ENCODE data around the gene BRD1. TPM values are rescaled to one million over a fixed set of nuclear protein-coding genes. Genes with fewer than 3 reads are reported as not detected.

Gene BRD1
- polyA plus RNA-seq, 1 donor from 2014 or later: 79.3 TPM

- no peaks in the 10 kb centered on the region for H3K36me3 ChIP-seq (ENCODE audit: insufficient read depth, low read length)
- H3K9me3 ChIP-seq (ENCODE audit: low read length): peaks cover 5% of the 10 kb centered on the region
- TF ChIP-seq MXI1 (conservative IDR thresholded peaks at IDR 0.05; ENCODE audit: poor library complexity, severe bottlenecking) (no peak), EP300 (conservative IDR thresholded peaks at IDR 0.05; ENCODE audit: poor library complexity, severe bottlenecking) (no peak), EZH2 (IDR thresholded peaks at IDR 0.05; ENCODE audit: borderline replicate concordance, insufficient read depth, low read length, poor library complexity, severe bottlenecking) (no peak), SMC3 (conservative IDR thresholded peaks at IDR 0.05; ENCODE audit: poor library complexity) (no peak), RAD21 (conservative IDR thresholded peaks at IDR 0.05) (no peak), POLR2AphosphoS5 (IDR thresholded peaks at IDR 0.05) (no peak), CTCF (IDR thresholded peaks at IDR 0.05; ENCODE audit: poor library complexity, severe bottlenecking) (no peak), TAF1 (IDR thresholded peaks at IDR 0.05; ENCODE audit: low read depth) (no peak)
- TF ChIP-seq, protein P1, sequence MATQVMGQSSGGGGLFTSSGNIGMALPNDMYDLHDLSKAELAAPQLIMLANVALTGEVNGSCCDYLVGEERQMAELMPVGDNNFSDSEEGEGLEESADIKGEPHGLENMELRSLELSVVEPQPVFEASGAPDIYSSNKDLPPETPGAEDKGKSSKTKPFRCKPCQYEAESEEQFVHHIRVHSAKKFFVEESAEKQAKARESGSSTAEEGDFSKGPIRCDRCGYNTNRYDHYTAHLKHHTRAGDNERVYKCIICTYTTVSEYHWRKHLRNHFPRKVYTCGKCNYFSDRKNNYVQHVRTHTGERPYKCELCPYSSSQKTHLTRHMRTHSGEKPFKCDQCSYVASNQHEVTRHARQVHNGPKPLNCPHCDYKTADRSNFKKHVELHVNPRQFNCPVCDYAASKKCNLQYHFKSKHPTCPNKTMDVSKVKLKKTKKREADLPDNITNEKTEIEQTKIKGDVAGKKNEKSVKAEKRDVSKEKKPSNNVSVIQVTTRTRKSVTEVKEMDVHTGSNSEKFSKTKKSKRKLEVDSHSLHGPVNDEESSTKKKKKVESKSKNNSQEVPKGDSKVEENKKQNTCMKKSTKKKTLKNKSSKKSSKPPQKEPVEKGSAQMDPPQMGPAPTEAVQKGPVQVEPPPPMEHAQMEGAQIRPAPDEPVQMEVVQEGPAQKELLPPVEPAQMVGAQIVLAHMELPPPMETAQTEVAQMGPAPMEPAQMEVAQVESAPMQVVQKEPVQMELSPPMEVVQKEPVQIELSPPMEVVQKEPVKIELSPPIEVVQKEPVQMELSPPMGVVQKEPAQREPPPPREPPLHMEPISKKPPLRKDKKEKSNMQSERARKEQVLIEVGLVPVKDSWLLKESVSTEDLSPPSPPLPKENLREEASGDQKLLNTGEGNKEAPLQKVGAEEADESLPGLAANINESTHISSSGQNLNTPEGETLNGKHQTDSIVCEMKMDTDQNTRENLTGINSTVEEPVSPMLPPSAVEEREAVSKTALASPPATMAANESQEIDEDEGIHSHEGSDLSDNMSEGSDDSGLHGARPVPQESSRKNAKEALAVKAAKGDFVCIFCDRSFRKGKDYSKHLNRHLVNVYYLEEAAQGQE (IDR thresholded peaks at IDR 0.05; ENCODE audit: borderline replicate concordance): no peak
- H3K4me2 ChIP-seq (ENCODE audit: low read length): no peak overlapping the region
- H4K20me1 ChIP-seq (ENCODE audit: insufficient read depth): peaks cover 22% of the 10 kb centered on the region
- no peak overlapping the region for H3K9ac ChIP-seq (ENCODE audit: low read length)
- H2AFZ ChIP-seq (ENCODE audit: low read depth, low read length): no peak overlapping the region
- no peaks in the 10 kb centered on the region for H3K27me3 ChIP-seq (ENCODE audit: insufficient read depth, low read depth, low read length)
- no peak overlapping the region for H3K27ac ChIP-seq (ENCODE audit: low read length)
- H3F3A ChIP-seq (ENCODE audit: insufficient read depth, low read length, poor library complexity, severe bottlenecking): no peaks in the 10 kb centered on the region
- no peaks in the 10 kb centered on the region for H3K9me2 ChIP-seq (ENCODE audit: insufficient read depth, low read length)
- no peak overlapping the region for H3K4me3 ChIP-seq (ENCODE audit: low read length)
- H3K79me2 ChIP-seq (replicated peaks; ENCODE audit: insufficient read depth, low read length): peaks cover 83% of the 10 kb centered on the region
Measured at GRCh38 chr22:49811020-49811791, 16.5 kb downstream of the BRD1 start.

DNA sequence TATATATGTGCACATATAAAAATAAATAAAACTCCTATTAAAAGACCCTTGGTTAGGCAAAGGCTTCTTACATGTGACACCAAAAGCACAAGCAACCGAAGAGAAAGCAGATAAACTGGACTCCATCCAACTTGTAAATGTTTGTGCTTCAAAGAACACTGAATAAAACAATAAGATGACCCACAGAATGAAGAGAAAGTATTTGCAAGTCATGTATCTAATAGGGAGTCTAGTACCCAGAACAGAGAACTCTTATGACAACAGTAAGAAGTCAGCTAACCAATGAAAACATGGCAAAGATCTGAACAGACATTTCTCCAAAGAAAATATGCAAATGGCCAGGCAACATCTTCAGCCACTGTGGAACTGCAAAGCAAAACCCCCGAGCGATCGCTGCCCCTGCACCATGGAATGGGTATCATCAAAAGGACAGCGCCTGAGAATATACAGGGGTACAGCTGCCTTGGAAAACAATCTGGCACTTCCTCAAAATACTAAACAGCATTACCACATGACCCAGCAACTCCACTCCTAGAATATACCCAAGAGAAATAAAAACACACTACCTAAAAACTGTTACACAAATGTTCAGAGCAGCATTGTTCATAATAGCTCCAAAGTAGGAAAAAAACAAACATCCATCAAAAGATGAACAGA lies 17.2 kb downstream of the BRD1 start:
- Histone ChIP-seq H3K4me3 (ENCODE audit: low read length) (no peak overlapping the region), H3K27ac (ENCODE audit: low read length) (no peak overlapping the region), H3K4me2 (ENCODE audit: low read length) (no peak overlapping the region), H2AFZ (ENCODE audit: low read depth, low read length) (no peak overlapping the region), H3K9me3 (ENCODE audit: low read length) (peaks cover 5% of the 10 kb centered on the region), H3K27me3 (ENCODE audit: insufficient read depth, low read depth, low read length) (no peaks in the 10 kb centered on the region), H3K36me3 (ENCODE audit: insufficient read depth, low read length) (no peaks in the 10 kb centered on the region), H3K9ac (ENCODE audit: low read length) (no peak overlapping the region), H3K79me2 (replicated peaks; ENCODE audit: insufficient read depth, low read length) (peaks cover 83% of the 10 kb centered on the region), H4K20me1 (ENCODE audit: insufficient read depth) (peaks cover 15% of the 10 kb centered on the region), H3K9me2 (ENCODE audit: insufficient read depth, low read length) (no peaks in the 10 kb centered on the region), H3F3A (ENCODE audit: insufficient read depth, low read length, poor library complexity, severe bottlenecking) (no peaks in the 10 kb centered on the region)
- TF ChIP-seq EZH2 (IDR thresholded peaks at IDR 0.05; ENCODE audit: borderline replicate concordance, insufficient read depth, low read length, poor library complexity, severe bottlenecking) (no peak), TAF1 (IDR thresholded peaks at IDR 0.05; ENCODE audit: low read depth) (no peak), EP300 (conservative IDR thresholded peaks at IDR 0.05; ENCODE audit: poor library complexity, severe bottlenecking) (no peak), MXI1 (conservative IDR thresholded peaks at IDR 0.05; ENCODE audit: poor library complexity, severe bottlenecking) (no peak), CTCF (IDR thresholded peaks at IDR 0.05; ENCODE audit: poor library complexity, severe bottlenecking) (no peak), SMC3 (conservative IDR thresholded peaks at IDR 0.05; ENCODE audit: poor library complexity) (no peak), POLR2AphosphoS5 (IDR thresholded peaks at IDR 0.05) (no peak), RAD21 (conservative IDR thresholded peaks at IDR 0.05) (no peak)
- TF ChIP-seq, protein P1 (IDR thresholded peaks at IDR 0.05; ENCODE audit: borderline replicate concordance): no peak

Data from neural cell (in vitro differentiated cells).